ENCODE results near the gene FRMD4B.

The FRMD4B gene

GRCh38 chr3:69306239-69307185, 79.4 kb downstream of the FRMD4B start:
- peak; percentile 95 for TF ChIP-seq CTCF (IDR thresholded peaks at IDR 0.05; ENCODE audit: insufficient read depth, low read depth, low read length, missing control alignments)
- H3K4me3 ChIP-seq (ENCODE audit: low read length): no peak overlapping the region
- peak; percentile 90 for DNase-seq (ENCODE audit: low read depth)

GRCh38 chr3:69305011-69305410, 80.9 kb downstream of the FRMD4B start:
- no peak for TF ChIP-seq CTCF (IDR thresholded peaks at IDR 0.05; ENCODE audit: insufficient read depth, low read depth, low read length, missing control alignments)
- no peak overlapping the region for H3K4me3 ChIP-seq (ENCODE audit: low read length)
- peak; percentile 81 for DNase-seq (ENCODE audit: low read depth)

- TF ChIP-seq CTCF (IDR thresholded peaks at IDR 0.05; ENCODE audit: insufficient read depth, low read depth, low read length, missing control alignments): no peak
- no peak for DNase-seq (ENCODE audit: low read depth)
- H3K4me3 ChIP-seq (ENCODE audit: low read length): no peak overlapping the region
Observed at GRCh38 chr3:69304396-69304795, 81.5 kb downstream of the FRMD4B start.

- DNase-seq (ENCODE audit: low read depth): no peak
- no peak overlapping the region for H3K4me3 ChIP-seq (ENCODE audit: low read length)
- no peak for TF ChIP-seq CTCF (IDR thresholded peaks at IDR 0.05; ENCODE audit: insufficient read depth, low read depth, low read length, missing control alignments)
Observed at GRCh38 chr3:69300296-69300695, 85.6 kb downstream of the FRMD4B start.

- TF ChIP-seq CTCF (IDR thresholded peaks at IDR 0.05; ENCODE audit: insufficient read depth, low read depth, low read length, missing control alignments): peak; percentile 42
- no peak overlapping the region for H3K4me3 ChIP-seq (ENCODE audit: low read length)
- DNase-seq (ENCODE audit: low read depth): peak; percentile 36
Observed at GRCh38 chr3:69299344-69299743, 86.5 kb downstream of the FRMD4B start.

- no peak for DNase-seq (ENCODE audit: low read depth)
- no peak overlapping the region for H3K4me3 ChIP-seq (ENCODE audit: low read length)
- no peak for TF ChIP-seq CTCF (IDR thresholded peaks at IDR 0.05; ENCODE audit: insufficient read depth, low read depth, low read length, missing control alignments)
Observed at GRCh38 chr3:69297501-69297900, 88.4 kb downstream of the FRMD4B start.

GRCh38 chr3:69296995-69297394, 88.9 kb downstream of the FRMD4B start:
- TF ChIP-seq CTCF (IDR thresholded peaks at IDR 0.05; ENCODE audit: insufficient read depth, low read depth, low read length, missing control alignments): no peak
- no peak overlapping the region for H3K4me3 ChIP-seq (ENCODE audit: low read length)
- DNase-seq (ENCODE audit: low read depth): no peak

All from epithelial cell of esophagus (primary cell).